ENCODE data around the gene SHOC2. TPM values are rescaled to one million over a fixed set of nuclear protein-coding genes. Genes with fewer than 3 reads are reported as not detected.

SHOC2 gene
- total and polyA plus RNA-seq, 9 of the 15 experiments (the other 6 are each of a cell fraction or from before 2014, with no cell fraction given), result 9.2 to 17.5 (median 14.9) TPM

DNA sequence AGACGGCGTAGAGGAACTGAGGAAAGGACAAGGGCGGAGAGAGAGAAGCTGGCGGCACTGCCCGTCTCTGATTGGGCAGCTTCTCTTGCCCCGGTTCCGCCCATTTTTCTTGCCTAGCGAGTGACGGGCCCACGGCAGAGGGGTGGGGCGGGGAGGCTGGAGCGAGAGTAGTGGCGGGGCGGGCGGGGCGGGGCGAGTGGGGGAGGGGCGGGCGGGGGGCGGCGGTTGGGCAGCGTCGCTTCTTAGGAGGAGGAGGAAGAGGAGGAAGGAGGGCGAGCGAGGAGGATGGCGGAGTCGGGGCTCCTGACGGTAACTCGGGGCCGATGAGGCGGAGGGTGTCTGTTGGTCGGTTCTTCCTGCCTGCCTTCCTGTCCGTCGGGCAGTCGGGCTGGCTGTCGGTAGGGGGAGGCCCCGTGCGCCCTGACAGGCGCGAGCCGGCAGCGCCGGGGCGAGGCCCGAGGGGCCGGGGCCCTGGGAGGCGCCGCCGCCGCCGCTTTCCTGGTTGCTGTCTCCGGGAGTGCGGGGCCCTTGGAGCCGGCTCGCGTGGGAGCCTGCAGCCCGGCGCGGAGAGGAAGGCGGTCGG is at the start of gene SHOC2 (continued):
- TF ChIP-seq, protein P1, sequence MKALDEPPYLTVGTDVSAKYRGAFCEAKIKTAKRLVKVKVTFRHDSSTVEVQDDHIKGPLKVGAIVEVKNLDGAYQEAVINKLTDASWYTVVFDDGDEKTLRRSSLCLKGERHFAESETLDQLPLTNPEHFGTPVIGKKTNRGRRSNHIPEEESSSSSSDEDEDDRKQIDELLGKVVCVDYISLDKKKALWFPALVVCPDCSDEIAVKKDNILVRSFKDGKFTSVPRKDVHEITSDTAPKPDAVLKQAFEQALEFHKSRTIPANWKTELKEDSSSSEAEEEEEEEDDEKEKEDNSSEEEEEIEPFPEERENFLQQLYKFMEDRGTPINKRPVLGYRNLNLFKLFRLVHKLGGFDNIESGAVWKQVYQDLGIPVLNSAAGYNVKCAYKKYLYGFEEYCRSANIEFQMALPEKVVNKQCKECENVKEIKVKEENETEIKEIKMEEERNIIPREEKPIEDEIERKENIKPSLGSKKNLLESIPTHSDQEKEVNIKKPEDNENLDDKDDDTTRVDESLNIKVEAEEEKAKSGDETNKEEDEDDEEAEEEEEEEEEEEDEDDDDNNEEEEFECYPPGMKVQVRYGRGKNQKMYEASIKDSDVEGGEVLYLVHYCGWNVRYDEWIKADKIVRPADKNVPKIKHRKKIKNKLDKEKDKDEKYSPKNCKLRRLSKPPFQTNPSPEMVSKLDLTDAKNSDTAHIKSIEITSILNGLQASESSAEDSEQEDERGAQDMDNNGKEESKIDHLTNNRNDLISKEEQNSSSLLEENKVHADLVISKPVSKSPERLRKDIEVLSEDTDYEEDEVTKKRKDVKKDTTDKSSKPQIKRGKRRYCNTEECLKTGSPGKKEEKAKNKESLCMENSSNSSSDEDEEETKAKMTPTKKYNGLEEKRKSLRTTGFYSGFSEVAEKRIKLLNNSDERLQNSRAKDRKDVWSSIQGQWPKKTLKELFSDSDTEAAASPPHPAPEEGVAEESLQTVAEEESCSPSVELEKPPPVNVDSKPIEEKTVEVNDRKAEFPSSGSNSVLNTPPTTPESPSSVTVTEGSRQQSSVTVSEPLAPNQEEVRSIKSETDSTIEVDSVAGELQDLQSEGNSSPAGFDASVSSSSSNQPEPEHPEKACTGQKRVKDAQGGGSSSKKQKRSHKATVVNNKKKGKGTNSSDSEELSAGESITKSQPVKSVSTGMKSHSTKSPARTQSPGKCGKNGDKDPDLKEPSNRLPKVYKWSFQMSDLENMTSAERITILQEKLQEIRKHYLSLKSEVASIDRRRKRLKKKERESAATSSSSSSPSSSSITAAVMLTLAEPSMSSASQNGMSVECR (CRISPR knock-in tag; IDR thresholded peaks at IDR 0.05), result peak; percentile 62; the same call in 1 of the 2 replicates
- TF ChIP-seq RFX1 (IDR thresholded peaks at IDR 0.05) (no peak), MAZ (CRISPR knock-in tag; conservative IDR thresholded peaks at IDR 0.05 in 1 of 2, IDR thresholded peaks at IDR 0.05 in 1 of 2) (peak; percentile 10 to 23; a peak in 1 of 4 replicates)
- TF ChIP-seq, protein P2, sequence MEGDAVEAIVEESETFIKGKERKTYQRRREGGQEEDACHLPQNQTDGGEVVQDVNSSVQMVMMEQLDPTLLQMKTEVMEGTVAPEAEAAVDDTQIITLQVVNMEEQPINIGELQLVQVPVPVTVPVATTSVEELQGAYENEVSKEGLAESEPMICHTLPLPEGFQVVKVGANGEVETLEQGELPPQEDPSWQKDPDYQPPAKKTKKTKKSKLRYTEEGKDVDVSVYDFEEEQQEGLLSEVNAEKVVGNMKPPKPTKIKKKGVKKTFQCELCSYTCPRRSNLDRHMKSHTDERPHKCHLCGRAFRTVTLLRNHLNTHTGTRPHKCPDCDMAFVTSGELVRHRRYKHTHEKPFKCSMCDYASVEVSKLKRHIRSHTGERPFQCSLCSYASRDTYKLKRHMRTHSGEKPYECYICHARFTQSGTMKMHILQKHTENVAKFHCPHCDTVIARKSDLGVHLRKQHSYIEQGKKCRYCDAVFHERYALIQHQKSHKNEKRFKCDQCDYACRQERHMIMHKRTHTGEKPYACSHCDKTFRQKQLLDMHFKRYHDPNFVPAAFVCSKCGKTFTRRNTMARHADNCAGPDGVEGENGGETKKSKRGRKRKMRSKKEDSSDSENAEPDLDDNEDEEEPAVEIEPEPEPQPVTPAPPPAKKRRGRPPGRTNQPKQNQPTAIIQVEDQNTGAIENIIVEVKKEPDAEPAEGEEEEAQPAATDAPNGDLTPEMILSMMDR (IDR thresholded peaks at IDR 0.05 in 2 of 3, conservative IDR thresholded peaks at IDR 0.05 in 1 of 3; ENCODE audit: insufficient read depth in 2 of 3, low read depth in 1 of 3, low read length in 3 of 3), result peak; percentile 14 to 23 (median 21); a peak in 2 of 6 replicates

Data from K562 (cell line).